ENCODE data around the gene CLCF1. TPM values are rescaled to one million over a fixed set of nuclear protein-coding genes. Genes with fewer than 3 reads are reported as not detected.

Gene CLCF1
- total RNA-seq, 1 experiment from 2014 or later: not detected

GRCh38 chr11:67369801-67370284 is 3.6 kb downstream of the CLCF1 start:
- no peak for DNase-seq (ENCODE audit: low read depth, low spot score)
- in situ Hi-C loops (cut with HindIII; ENCODE audit: low pct_unique_long_range_greater_than_20kb, low sequenced_read_pairs): no loop called here

- in situ Hi-C loops (cut with HindIII; ENCODE audit: low pct_unique_long_range_greater_than_20kb, low sequenced_read_pairs): no loop called here
- DNase-seq (ENCODE audit: low read depth, low spot score): no peak
Observed at GRCh38 chr11:67369275-67369674, 4.1 kb downstream of the CLCF1 start.

DNA sequence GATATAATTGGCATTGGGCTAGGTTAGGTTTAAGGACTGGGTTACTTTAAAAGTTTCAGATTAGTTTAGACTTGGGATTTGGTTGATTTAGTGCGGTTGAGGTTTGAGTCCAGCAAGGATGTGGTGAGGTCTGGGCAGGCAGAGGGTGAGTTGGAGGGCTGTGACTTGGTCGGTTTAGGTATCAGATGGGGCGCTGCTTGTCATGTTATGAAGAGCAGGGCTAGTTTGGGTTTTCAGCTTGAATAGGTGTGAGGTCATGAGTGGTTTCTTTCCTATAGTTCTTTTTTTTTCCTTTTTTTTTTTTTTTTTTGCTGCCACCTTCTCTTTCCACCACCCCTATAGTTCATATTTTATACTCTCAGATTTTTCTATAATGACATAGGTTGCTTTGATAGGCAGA is 4.8 kb downstream of the CLCF1 start:
- in situ Hi-C loops (cut with HindIII; ENCODE audit: low pct_unique_long_range_greater_than_20kb, low sequenced_read_pairs): no loop called here
- no peak for DNase-seq (ENCODE audit: low read depth, low spot score)

DNA sequence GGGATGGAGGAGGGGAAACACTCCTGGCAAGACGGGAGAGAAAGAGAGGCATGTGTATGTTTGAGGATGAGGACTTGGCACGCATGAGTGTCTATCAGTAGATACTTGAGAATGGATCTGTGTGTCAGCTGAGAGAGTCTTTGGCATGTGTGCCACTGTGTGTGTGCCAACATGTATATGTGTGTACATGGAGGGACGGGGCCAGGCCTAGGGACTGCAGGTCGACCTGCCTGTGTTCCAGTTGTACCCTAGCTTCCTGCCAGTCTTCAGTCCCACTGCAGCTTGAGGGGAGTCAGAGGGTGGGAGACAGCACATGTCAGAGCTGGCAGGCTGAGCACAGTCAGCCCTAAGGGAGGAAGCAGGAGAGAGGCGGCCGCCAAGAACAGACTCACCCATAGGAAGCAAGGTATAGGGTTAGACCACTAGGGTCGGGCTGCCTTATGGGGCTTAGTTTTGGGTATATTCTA is 5.6 kb downstream of the CLCF1 start:
- in situ Hi-C loops (cut with HindIII; ENCODE audit: low pct_unique_long_range_greater_than_20kb, low sequenced_read_pairs): no loop called here
- DNase-seq (ENCODE audit: low read depth, low spot score): no peak

DNA sequence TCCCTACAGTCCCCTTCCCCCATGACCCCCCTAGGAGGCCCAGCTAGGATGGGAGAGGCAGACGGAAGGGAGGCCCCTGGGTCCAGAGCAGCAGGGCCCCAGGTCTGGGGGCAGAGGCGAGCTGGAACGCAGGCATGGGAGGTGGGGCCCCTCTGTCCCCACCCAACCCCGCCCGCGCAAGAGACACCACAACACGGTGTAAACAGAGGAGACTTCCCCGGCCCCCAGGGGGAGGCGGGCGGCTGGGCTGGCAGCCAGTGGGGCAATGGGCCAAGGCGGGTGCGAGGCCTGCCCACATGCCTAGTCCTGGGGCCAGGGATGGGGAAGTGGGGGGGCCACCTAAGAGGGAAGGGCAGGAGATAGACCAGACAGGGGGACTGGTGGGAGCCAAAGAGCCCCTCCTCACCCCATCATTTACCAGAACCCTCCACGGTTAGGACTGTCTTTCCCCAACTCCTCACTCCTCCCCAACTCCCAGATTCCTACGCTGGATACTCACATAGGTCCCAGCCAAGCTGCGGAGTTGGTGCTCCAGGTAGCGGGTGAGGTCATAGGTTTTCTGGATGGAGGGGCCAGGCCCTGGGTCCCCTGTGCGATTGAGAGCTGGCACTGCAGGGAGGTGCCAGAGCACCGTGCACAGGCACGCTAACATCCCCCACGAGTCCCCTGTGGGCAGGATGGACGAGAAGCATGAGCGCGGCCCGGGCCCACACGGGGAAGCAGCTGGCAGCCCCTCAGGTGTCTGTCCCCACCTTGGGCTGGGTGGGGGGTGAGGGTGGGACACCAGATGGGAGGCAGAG is 6.2 kb downstream of the CLCF1 start:
- in situ Hi-C loops (cut with HindIII; ENCODE audit: low pct_unique_long_range_greater_than_20kb, low sequenced_read_pairs): no loop called here
- DNase-seq (ENCODE audit: low read depth, low spot score): no peak

DNA sequence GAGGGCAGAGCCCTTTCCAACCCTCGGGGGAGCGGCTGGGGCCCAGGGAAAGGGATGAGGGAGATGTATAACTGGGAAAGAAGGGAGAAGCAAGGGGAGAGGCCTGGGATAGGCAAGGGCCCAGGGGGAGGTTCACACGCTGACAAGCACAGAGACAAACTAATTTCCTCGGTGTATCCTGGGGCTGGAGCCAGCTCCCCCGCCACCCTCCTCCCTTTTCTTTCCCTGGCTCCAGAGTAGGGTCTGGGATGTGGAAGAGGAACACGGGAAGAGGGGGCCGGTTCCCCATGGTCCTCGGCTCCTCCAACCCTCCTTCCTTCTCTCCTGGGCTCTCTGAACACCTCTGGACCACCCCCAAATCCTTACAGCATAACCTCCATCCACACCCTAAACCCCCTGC is 6.9 kb downstream of the CLCF1 start:
- in situ Hi-C loops (cut with HindIII; ENCODE audit: low pct_unique_long_range_greater_than_20kb, low sequenced_read_pairs): no loop called here
- no peak for DNase-seq (ENCODE audit: low read depth, low spot score)

GRCh38 chr11:67365736-67366444 is 7.5 kb downstream of the CLCF1 start:
- in situ Hi-C loops (cut with HindIII; ENCODE audit: low pct_unique_long_range_greater_than_20kb, low sequenced_read_pairs): no loop called here
- DNase-seq (ENCODE audit: low read depth, low spot score): no peak

- no peak for DNase-seq (ENCODE audit: low read depth, low spot score)
- in situ Hi-C loops (cut with HindIII; ENCODE audit: low pct_unique_long_range_greater_than_20kb, low sequenced_read_pairs): no loop called here
Observed at GRCh38 chr11:67364783-67365722, 8.3 kb downstream of the CLCF1 start.

DNA sequence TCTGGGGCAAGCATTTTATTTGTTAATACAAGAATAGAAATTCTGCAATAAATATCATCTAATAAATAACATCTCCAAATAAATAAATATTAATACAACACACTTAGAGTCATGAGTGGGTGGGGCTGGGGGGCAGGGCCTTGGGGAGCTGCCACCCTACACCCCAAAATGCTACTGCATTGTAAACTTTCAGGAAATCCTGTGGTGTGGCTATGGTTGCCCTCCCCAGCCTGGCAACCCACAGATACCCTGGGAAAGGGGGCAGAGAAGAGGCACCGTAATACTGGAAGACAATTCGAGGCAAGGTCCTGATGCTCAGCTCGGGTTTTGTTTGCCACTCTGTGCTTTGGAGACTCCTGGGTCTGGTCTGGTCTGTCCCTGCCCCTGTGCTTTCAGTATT is 9.2 kb downstream of the CLCF1 start:
- in situ Hi-C loops (cut with HindIII; ENCODE audit: low pct_unique_long_range_greater_than_20kb, low sequenced_read_pairs): no loop called here
- no peak for DNase-seq (ENCODE audit: low read depth, low spot score)

- no peak for DNase-seq (ENCODE audit: low read depth, low spot score)
- in situ Hi-C loops (cut with HindIII; ENCODE audit: low pct_unique_long_range_greater_than_20kb, low sequenced_read_pairs): no loop called here
Observed at GRCh38 chr11:67357831-67358670, 15.3 kb downstream of the CLCF1 start.

DNA sequence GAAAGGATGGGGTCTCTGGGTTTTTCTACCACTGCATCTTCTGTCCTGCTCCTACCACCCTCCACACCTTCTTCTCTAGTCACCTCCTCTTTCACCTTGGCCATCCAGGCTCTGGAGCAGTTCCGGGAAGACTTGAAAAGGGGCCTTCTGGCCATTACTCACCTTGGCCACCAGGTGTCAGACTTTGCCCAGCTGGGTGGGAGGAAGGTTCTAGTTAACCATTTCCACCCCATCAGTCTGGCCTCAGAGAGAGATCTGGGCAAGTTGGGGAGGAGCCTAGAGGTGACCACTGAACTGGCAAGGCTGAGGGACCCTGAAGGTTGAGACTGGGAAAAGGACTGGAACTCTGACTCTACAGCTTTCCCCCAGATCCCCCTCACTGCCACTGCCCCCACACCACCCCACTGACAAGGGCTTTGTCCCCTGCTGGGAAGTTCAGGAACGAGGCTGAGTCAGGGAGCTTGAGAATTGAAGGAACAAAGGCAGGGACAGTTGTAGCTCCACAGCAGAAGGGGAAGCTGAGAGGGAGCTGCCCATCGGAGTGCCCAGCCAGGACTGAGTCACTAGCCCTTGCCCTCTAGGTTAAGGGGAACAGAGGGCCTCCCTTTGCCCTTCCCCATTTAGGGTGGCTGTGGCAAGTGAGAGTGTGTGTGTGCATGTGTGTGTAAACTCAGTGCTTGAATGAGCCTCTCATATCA is 16.4 kb downstream of the CLCF1 start:
- peak; percentile 80 for DNase-seq (ENCODE audit: low read depth, low spot score)
- in situ Hi-C loops (cut with HindIII; ENCODE audit: low pct_unique_long_range_greater_than_20kb, low sequenced_read_pairs): no loop called here

- DNase-seq (ENCODE audit: low read depth, low spot score): no peak
- in situ Hi-C loops (cut with HindIII; ENCODE audit: low pct_unique_long_range_greater_than_20kb, low sequenced_read_pairs): no loop called here
Observed at GRCh38 chr11:67356387-67356863, 17.0 kb downstream of the CLCF1 start.

GRCh38 chr11:67355794-67356386 is 17.5 kb downstream of the CLCF1 start:
- in situ Hi-C loops (cut with HindIII; ENCODE audit: low pct_unique_long_range_greater_than_20kb, low sequenced_read_pairs): no loop called here
- DNase-seq (ENCODE audit: low read depth, low spot score): no peak

- DNase-seq (ENCODE audit: low read depth, low spot score): no peak
- in situ Hi-C loops (cut with HindIII; ENCODE audit: low pct_unique_long_range_greater_than_20kb, low sequenced_read_pairs): no loop called here
Observed at GRCh38 chr11:67355023-67355793, 18.2 kb downstream of the CLCF1 start.

Measured in SK-MEL-5 (cell line).